HL-60 (cell line): ENCODE results near the gene RTL3.

Source experiments
- DNase-seq, 2 experiments: peaks; one replicate each; pipeline ENCODE4 v3.0.0-alpha.2; 2010 to 2020; ENCODE audit warnings: low read depth in 1 of 2, low spot score in 1 of 2
- H3K27ac ChIP-seq: fragments of 250-450 bp; sonication (Bioruptor Pico); replicated peaks from 2 replicates; pipeline ENCODE4 v1.5.1; 2020; ENCODE audit warnings: mild to moderate bottlenecking, moderate library complexity
- H3K27me3 ChIP-seq: fragments of 250-450 bp; sonication (Bioruptor Pico); 2 replicates; pipeline ENCODE4 v1.5.1; 2021; ENCODE audit warnings: mild to moderate bottlenecking, moderate library complexity; ENCODE audit not compliant: insufficient read depth, poor library complexity, severe bottlenecking
- H3K4me3 ChIP-seq: replicated peaks from 2 replicates; pipeline ENCODE4 v1.5.1; 2011; ENCODE audit warnings: mild to moderate bottlenecking, control low read depth, low read length; ENCODE audit not compliant: insufficient read depth
- CTCF ChIP-seq: IDR thresholded peaks from one replicate; pipeline ENCODE4 v1.5.1; 2011; ENCODE audit warnings: low read length, control low read depth, inconsistent platforms; ENCODE audit not compliant: insufficient read depth
- GABPA ChIP-seq: IDR thresholded peaks from 2 replicates; pipeline ENCODE4 v1.6.1; 2012; ENCODE audit warnings: low read depth
- POLR2AphosphoS5 ChIP-seq: IDR thresholded peaks from 2 replicates; pipeline ENCODE4 v1.6.1; 2012; ENCODE audit warnings: low read depth
- REST ChIP-seq: IDR thresholded peaks from 2 replicates; pipeline ENCODE4 v1.6.1; 2012; ENCODE audit warnings: low read depth; ENCODE audit not compliant: insufficient replicate concordance
- SPI1 ChIP-seq: IDR thresholded peaks from 2 replicates; pipeline ENCODE4 v1.6.1; 2012; ENCODE audit warnings: low read depth, mild to moderate bottlenecking, borderline replicate concordance

The RTL3 gene

GRCh38 chrX:78706071-78706470 is 46.9 kb upstream of the RTL3 start:
- Histone ChIP-seq H3K4me3 (no peak overlapping the region), H3K27me3 (no peaks in the 10 kb centered on the region), H3K27ac (no peak overlapping the region)
- TF ChIP-seq POLR2AphosphoS5 (no peak), GABPA (no peak), SPI1 (no peak), REST (no peak), CTCF (no peak)
- DNase-seq = no peak

- Histone ChIP-seq H3K4me3 (no peak overlapping the region), H3K27me3 (no peaks in the 10 kb centered on the region), H3K27ac (no peak overlapping the region)
- TF ChIP-seq POLR2AphosphoS5 (no peak), CTCF (no peak), SPI1 (no peak), GABPA (no peak), REST (no peak)
- no peak for DNase-seq
Measured at GRCh38 chrX:78693536-78693935, 34.4 kb upstream of the RTL3 start.

- no peaks in the 10 kb centered on the region for H3K27me3 ChIP-seq
Measured at GRCh38 chrX:78693012-78693411, 33.9 kb upstream of the RTL3 start.

More at GRCh38 chrX:78693012-78693411, 33.9 kb upstream of the RTL3 start:
- TF ChIP-seq REST (no peak), POLR2AphosphoS5 (no peak), CTCF (no peak), SPI1 (no peak), GABPA (no peak)
- Histone ChIP-seq H3K4me3 (no peak overlapping the region), H3K27ac (no peak overlapping the region)
- no peak for DNase-seq
